SU-DHL-6 (cell line): ENCODE results near the gene HHAT.

ENCODE experiments used
- H2AFZ ChIP-seq: fragments of 200-600 bp; sonication (generic); 2 replicates; pipeline ENCODE4 v1.6.1; 2014; ENCODE audit warnings: low read depth, mild to moderate bottlenecking, moderate library complexity, mixed read lengths, antibody characterized with exemption, low read length; ENCODE audit not compliant: severe bottlenecking
- H3F3A ChIP-seq: fragments of 200-600 bp; shearing (Covaris generic); 2 replicates; pipeline ENCODE4 v1.6.0; 2016; ENCODE audit warnings: antibody characterized with exemption, mild to moderate bottlenecking; ENCODE audit not compliant: insufficient read depth
- H3K27ac ChIP-seq: fragments of 200-600 bp; sonication (generic); 2 replicates; pipeline ENCODE4 v1.5.1; 2016; ENCODE audit warnings: low read depth, mild to moderate bottlenecking, low read length, moderate library complexity, mixed read lengths
- H3K27me3 ChIP-seq: fragments of 200-600 bp; sonication (generic), shearing (Covaris generic); 2 replicates; pipeline ENCODE4 v1.6.0; 2014; ENCODE audit warnings: mild to moderate bottlenecking, low read length
- H3K36me3 ChIP-seq: fragments of 200-600 bp; sonication (generic); 2 replicates; pipeline ENCODE4 v1.6.1; 2014; ENCODE audit warnings: mild to moderate bottlenecking, low read length, mixed read lengths
- H3K4me2 ChIP-seq: fragments of 300-600, 200-600 bp; shearing (Covaris generic), sonication (generic); 2 replicates; pipeline ENCODE4 v1.6.0; 2014; ENCODE audit warnings: low read length, low read depth, mild to moderate bottlenecking; ENCODE audit not compliant: poor library complexity, severe bottlenecking
- H3K4me3 ChIP-seq: fragments of 200-600 bp; sonication (generic); 2 replicates; pipeline ENCODE4 v1.5.1; 2014; ENCODE audit warnings: antibody characterized with exemption, low read length, mild to moderate bottlenecking, mixed read lengths; ENCODE audit not compliant: insufficient read depth, poor library complexity, severe bottlenecking
- H3K79me2 ChIP-seq: fragments of 200-600 bp; sonication (generic); 2 replicates; pipeline ENCODE4 v1.6.1; 2014; ENCODE audit warnings: mild to moderate bottlenecking, low read length, moderate library complexity; ENCODE audit not compliant: insufficient read depth
- H3K9ac ChIP-seq: fragments of 200-600 bp; sonication (generic); 2 replicates; pipeline ENCODE4 v1.7.0; 2014; ENCODE audit warnings: mild to moderate bottlenecking, low read length
- H3K9me2 ChIP-seq: fragments of 200-600 bp; sonication (generic); replicated peaks from 2 replicates; pipeline ENCODE4 v1.6.1; 2014; ENCODE audit warnings: low read length; ENCODE audit not compliant: insufficient read depth
- H3K9me3 ChIP-seq: fragments of 200-600 bp; sonication (generic); 2 replicates; pipeline ENCODE4 v1.6.1; 2014; ENCODE audit warnings: low read length, mixed read lengths; ENCODE audit not compliant: insufficient read depth
- H4K20me1 ChIP-seq: fragments of 200-600 bp; sonication (generic); 2 replicates; pipeline ENCODE4 v1.6.1; 2014; ENCODE audit warnings: low read depth, mild to moderate bottlenecking, antibody characterized with exemption, low read length, moderate library complexity, mixed read lengths
- EZH2phosphoT487 ChIP-seq: fragments of 200-600 bp; sonication (generic), shearing (Covaris generic); conservative IDR thresholded peaks from 2 replicates; pipeline ENCODE4 v1.6.1; 2018; ENCODE audit warnings: mild to moderate bottlenecking, antibody characterized with exemption, low read length, moderate library complexity, mixed read lengths
- TF ChIP-seq, protein P1 (sequence below): fragments of 200-600 bp; sonication (generic); IDR thresholded peaks from one replicate; pipeline ENCODE4 v1.5.1; 2017; ENCODE audit warnings: antibody characterized with exemption, mild to moderate bottlenecking, low read length, moderate library complexity; ENCODE audit not compliant: insufficient read depth, poor library complexity, severe bottlenecking

Gene HHAT

GRCh38 chr1:210669951-210670350 lies 341.2 kb downstream of the HHAT start:
- Histone ChIP-seq H3K27ac (no peak overlapping the region), H3K27me3 (no peaks in the 10 kb centered on the region), H4K20me1 (no peaks in the 10 kb centered on the region), H3K9me2 (no peaks in the 10 kb centered on the region), H3K9ac (no peak overlapping the region), H3K79me2 (no peaks in the 10 kb centered on the region), H3F3A (no peaks in the 10 kb centered on the region), H3K9me3 (no peaks in the 10 kb centered on the region), H3K4me2 (no peak overlapping the region), H3K36me3 (no peaks in the 10 kb centered on the region), H2AFZ (no peak overlapping the region), H3K4me3 (no peak overlapping the region)
- no peak for TF ChIP-seq EZH2phosphoT487
- TF ChIP-seq, protein P1, sequence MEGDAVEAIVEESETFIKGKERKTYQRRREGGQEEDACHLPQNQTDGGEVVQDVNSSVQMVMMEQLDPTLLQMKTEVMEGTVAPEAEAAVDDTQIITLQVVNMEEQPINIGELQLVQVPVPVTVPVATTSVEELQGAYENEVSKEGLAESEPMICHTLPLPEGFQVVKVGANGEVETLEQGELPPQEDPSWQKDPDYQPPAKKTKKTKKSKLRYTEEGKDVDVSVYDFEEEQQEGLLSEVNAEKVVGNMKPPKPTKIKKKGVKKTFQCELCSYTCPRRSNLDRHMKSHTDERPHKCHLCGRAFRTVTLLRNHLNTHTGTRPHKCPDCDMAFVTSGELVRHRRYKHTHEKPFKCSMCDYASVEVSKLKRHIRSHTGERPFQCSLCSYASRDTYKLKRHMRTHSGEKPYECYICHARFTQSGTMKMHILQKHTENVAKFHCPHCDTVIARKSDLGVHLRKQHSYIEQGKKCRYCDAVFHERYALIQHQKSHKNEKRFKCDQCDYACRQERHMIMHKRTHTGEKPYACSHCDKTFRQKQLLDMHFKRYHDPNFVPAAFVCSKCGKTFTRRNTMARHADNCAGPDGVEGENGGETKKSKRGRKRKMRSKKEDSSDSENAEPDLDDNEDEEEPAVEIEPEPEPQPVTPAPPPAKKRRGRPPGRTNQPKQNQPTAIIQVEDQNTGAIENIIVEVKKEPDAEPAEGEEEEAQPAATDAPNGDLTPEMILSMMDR = no peak

- no peaks in the 10 kb centered on the region for H3K79me2 ChIP-seq
- no peaks in the 10 kb centered on the region for H3F3A ChIP-seq
- no peaks in the 10 kb centered on the region for H3K36me3 ChIP-seq
- H3K9ac ChIP-seq = no peak overlapping the region
- no peaks in the 10 kb centered on the region for H3K9me3 ChIP-seq
- H3K9me2 ChIP-seq = no peaks in the 10 kb centered on the region
- no peak overlapping the region for H3K4me3 ChIP-seq
- H3K27me3 ChIP-seq = no peaks in the 10 kb centered on the region
- H2AFZ ChIP-seq = no peak overlapping the region
- H3K4me2 ChIP-seq = no peak overlapping the region
- no peak overlapping the region for H3K27ac ChIP-seq
- TF ChIP-seq, protein P1 = no peak
- no peak for TF ChIP-seq EZH2phosphoT487
- no peaks in the 10 kb centered on the region for H4K20me1 ChIP-seq
Observed at GRCh38 chr1:210674151-210674550, 345.4 kb downstream of the HHAT start.

DNA sequence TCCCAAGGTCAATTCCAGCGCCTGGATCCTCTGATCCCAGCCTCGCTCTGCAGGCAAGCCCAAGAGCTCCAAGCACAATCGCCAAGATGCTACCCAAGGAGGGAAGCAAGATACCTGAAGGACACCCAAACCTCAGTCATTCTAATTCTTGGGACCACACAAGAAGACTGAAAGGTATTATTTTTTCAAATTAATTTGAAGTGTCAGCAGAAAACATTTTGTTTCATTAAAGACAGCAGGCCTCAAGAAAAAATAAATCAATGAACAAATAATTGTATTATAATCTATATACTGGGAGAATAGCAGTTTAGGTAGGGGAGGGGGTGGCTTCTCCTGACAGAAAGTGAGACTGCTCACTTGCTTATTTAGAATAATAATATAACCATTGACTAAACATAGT lies 347.8 kb downstream of the HHAT start:
- Histone ChIP-seq H3K79me2 (no peaks in the 10 kb centered on the region), H3K4me2 (no peak overlapping the region), H3K36me3 (no peaks in the 10 kb centered on the region), H4K20me1 (no peaks in the 10 kb centered on the region), H3K9ac (no peak overlapping the region), H3F3A (no peaks in the 10 kb centered on the region), H2AFZ (no peak overlapping the region), H3K9me2 (no peaks in the 10 kb centered on the region), H3K27me3 (no peaks in the 10 kb centered on the region), H3K27ac (no peak overlapping the region), H3K9me3 (no peaks in the 10 kb centered on the region), H3K4me3 (no peak overlapping the region)
- TF ChIP-seq EZH2phosphoT487 = no peak
- TF ChIP-seq, protein P1 = no peak

DNA sequence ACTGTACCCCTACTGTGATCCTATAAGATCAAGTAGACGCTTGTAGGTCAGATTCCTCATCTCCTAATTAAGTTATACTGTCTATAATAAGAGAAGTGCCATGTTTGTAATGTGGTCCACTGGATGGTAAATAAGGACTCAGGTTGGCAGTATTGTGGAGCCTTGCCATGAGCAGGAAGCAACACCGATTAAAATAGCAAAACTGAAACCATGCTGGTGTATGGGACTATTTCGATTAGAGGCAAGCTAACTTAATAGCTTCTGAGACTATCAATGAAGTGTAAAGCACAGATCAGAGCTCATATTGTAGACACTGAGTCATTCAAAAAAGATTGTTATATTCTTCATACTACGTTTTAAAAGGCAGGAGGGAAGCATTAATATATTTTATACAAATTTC lies 348.8 kb downstream of the HHAT start:
- Histone ChIP-seq H4K20me1 (no peaks in the 10 kb centered on the region), H2AFZ (no peak overlapping the region), H3K9ac (no peak overlapping the region), H3K9me3 (no peaks in the 10 kb centered on the region), H3K9me2 (no peaks in the 10 kb centered on the region), H3K4me2 (no peak overlapping the region), H3F3A (no peaks in the 10 kb centered on the region), H3K27ac (no peak overlapping the region), H3K79me2 (no peaks in the 10 kb centered on the region), H3K36me3 (no peaks in the 10 kb centered on the region), H3K4me3 (no peak overlapping the region), H3K27me3 (no peaks in the 10 kb centered on the region)
- TF ChIP-seq, protein P1 = no peak
- no peak for TF ChIP-seq EZH2phosphoT487
